HEK293 (cell line): ENCODE results near the gene SLC5A1.

Experiments
- CTCF ChIA-PET: fragments of 350-600 bp; formaldehyde crosslinking; extraction: SDS; loops from one replicate; lab custom pipeline; 2021; ENCODE audit warnings: antibody characterized with exemption; lab: Yijun Ruan, JAX
- POLR2A ChIA-PET: fragments of 300-600 bp; formaldehyde crosslinking; extraction: SDS; loops from one replicate; lab custom pipeline; 2020; ENCODE audit warnings: antibody characterized with exemption, inconsistent platforms; lab: Yijun Ruan, JAX
- H3K27ac ChIP-seq: fragments of 200-500 bp; sonication (Bioruptor generic); 2 replicates; pipeline ENCODE4 v1.5.1; 2014; ENCODE audit warnings: low read depth, low read length, control low read depth, inconsistent platforms; ENCODE audit errors: extremely low read depth
- H3K36me3 ChIP-seq, 2 experiments: fragments of 200-500 bp in 1 of 2; sonication (Bioruptor generic) in 1 of 2; 1 replicate in 1 of 2; 2 replicates in 1 of 2; pipeline ENCODE4 v1.5.1; 2014 to 2017; ENCODE audit warnings: inconsistent platforms in 2 of 2, low read length in 2 of 2; ENCODE audit not compliant: control insufficient read depth in 2 of 2, insufficient read depth in 1 of 2
- H3K4me1 ChIP-seq: fragments of 200-500 bp; sonication (Bioruptor generic); 2 replicates; pipeline ENCODE4 v1.5.1; 2014; ENCODE audit warnings: mild to moderate bottlenecking, low read length, inconsistent platforms; ENCODE audit not compliant: control insufficient read depth, insufficient read depth
- H3K4me3 ChIP-seq: 2 replicates; pipeline ENCODE4 v1.5.1; 2011; ENCODE audit warnings: low read depth, mild to moderate bottlenecking, control low read depth, low read length, moderate library complexity
- H3K9me3 ChIP-seq: fragments of 200-500 bp; sonication (Bioruptor generic); 2 replicates; pipeline ENCODE4 v1.5.1; 2014; ENCODE audit warnings: low read depth, low read length, inconsistent platforms; ENCODE audit not compliant: control insufficient read depth, insufficient read depth
- GLI2 ChIP-seq: fragments of 450-650 bp; formaldehyde crosslinking; IDR thresholded peaks from 2 replicates; pipeline ENCODE4; 2017; ENCODE audit warnings: missing biosample characterization, missing genetic modification characterization, low read depth, borderline replicate concordance
- GLI4 ChIP-seq: fragments of 450-650 bp; formaldehyde crosslinking; IDR thresholded peaks from 2 replicates; pipeline ENCODE4 v1.5.1; 2016; ENCODE audit warnings: missing biosample characterization, missing genetic modification characterization
- HOXD13 ChIP-seq: sonication (generic); formaldehyde crosslinking; IDR thresholded peaks from 2 replicates; pipeline ENCODE4 v1.8.0; 2022; ENCODE audit warnings: missing genetic modification reagents, borderline replicate concordance
- KLF1 ChIP-seq: fragments of 450-650 bp; formaldehyde crosslinking; IDR thresholded peaks from 2 replicates; pipeline ENCODE4 v1.5.1; 2016; ENCODE audit warnings: missing biosample characterization, missing genetic modification characterization
- MYNN ChIP-seq: fragments of 450-650 bp; formaldehyde crosslinking; IDR thresholded peaks from 2 replicates; pipeline ENCODE4 v1.5.1; 2016; ENCODE audit warnings: missing biosample characterization, missing genetic modification characterization, borderline replicate concordance
- PRDM2 ChIP-seq: fragments of 450-650 bp; formaldehyde crosslinking; IDR thresholded peaks from 2 replicates; pipeline ENCODE4 v1.5.1; 2016; ENCODE audit warnings: missing biosample characterization, missing genetic modification characterization, borderline replicate concordance
- SCRT2 ChIP-seq: fragments of 450-650 bp; formaldehyde crosslinking; IDR thresholded peaks from 2 replicates; pipeline ENCODE4 v1.5.1; 2016; ENCODE audit warnings: missing biosample characterization, missing genetic modification characterization
- ZBTB1 ChIP-seq: fragments of 450-650 bp; formaldehyde crosslinking; IDR thresholded peaks from 2 replicates; pipeline ENCODE4 v1.5.1; 2016; ENCODE audit warnings: missing biosample characterization, missing genetic modification characterization
- ZBTB21 ChIP-seq: fragments of 450-650 bp; formaldehyde crosslinking; IDR thresholded peaks from 2 replicates; pipeline ENCODE4 v1.5.1; 2017; ENCODE audit warnings: missing biosample characterization, missing genetic modification characterization
- ZBTB8A ChIP-seq: fragments of 450-650 bp; formaldehyde crosslinking; IDR thresholded peaks from 2 replicates; pipeline ENCODE4 v1.5.1; 2016; ENCODE audit warnings: missing biosample characterization, missing genetic modification characterization
- ZNF138 ChIP-seq: fragments of 450-650 bp; formaldehyde crosslinking; IDR thresholded peaks from 2 replicates; pipeline ENCODE4 v1.5.1; 2016; ENCODE audit warnings: missing biosample characterization, missing genetic modification characterization, borderline replicate concordance
- ZNF174 ChIP-seq: fragments of 450-650 bp; formaldehyde crosslinking; IDR thresholded peaks from 2 replicates; pipeline ENCODE4 v1.5.0; 2017; ENCODE audit warnings: missing biosample characterization, mild to moderate bottlenecking, missing genetic modification characterization
- ZNF202 ChIP-seq: fragments of 450-650 bp; formaldehyde crosslinking; IDR thresholded peaks from 2 replicates; pipeline ENCODE4 v1.5.1; 2016; ENCODE audit warnings: missing biosample characterization, missing genetic modification characterization, borderline replicate concordance
- ZNF214 ChIP-seq: fragments of 450-650 bp; formaldehyde crosslinking; IDR thresholded peaks from 2 replicates; pipeline ENCODE4 v1.5.1; 2017; ENCODE audit warnings: missing biosample characterization, mild to moderate bottlenecking, missing genetic modification characterization, borderline replicate concordance
- ZNF416 ChIP-seq: fragments of 450-650 bp; formaldehyde crosslinking; IDR thresholded peaks from 2 replicates; pipeline ENCODE4 v1.5.1; 2016; ENCODE audit warnings: missing biosample characterization, missing genetic modification characterization
- ZNF473 ChIP-seq: fragments of 450-650 bp; formaldehyde crosslinking; IDR thresholded peaks from 2 replicates; pipeline ENCODE4 v1.5.1; 2017; ENCODE audit warnings: missing biosample characterization, missing genetic modification characterization
- ZNF521 ChIP-seq: fragments of 450-650 bp; formaldehyde crosslinking; IDR thresholded peaks from 2 replicates; pipeline ENCODE4 v1.5.1; 2017; ENCODE audit warnings: missing biosample characterization, mild to moderate bottlenecking, missing genetic modification characterization
- ZNF548 ChIP-seq: fragments of 450-650 bp; formaldehyde crosslinking; IDR thresholded peaks from 2 replicates; pipeline ENCODE4 v1.5.1; 2016; ENCODE audit warnings: missing biosample characterization, missing genetic modification characterization
- ZNF558 ChIP-seq: fragments of 450-650 bp; formaldehyde crosslinking; IDR thresholded peaks from 2 replicates; pipeline ENCODE4 v1.5.1; 2016; ENCODE audit warnings: missing biosample characterization, missing genetic modification characterization
- ZNF561 ChIP-seq: fragments of 450-650 bp; IDR thresholded peaks from 2 replicates; pipeline ENCODE4 v1.5.1; 2018; ENCODE audit warnings: missing biosample characterization, missing genetic modification characterization, borderline replicate concordance
- ZNF791 ChIP-seq: fragments of 450-650 bp; formaldehyde crosslinking; IDR thresholded peaks from 2 replicates; pipeline ENCODE4 v1.5.1; 2016; ENCODE audit warnings: missing biosample characterization, missing genetic modification characterization
- TF ChIP-seq, protein P1 (sequence below): fragments of 450-650 bp; formaldehyde crosslinking; IDR thresholded peaks from 2 replicates; pipeline ENCODE4 v1.5.0; 2017; ENCODE audit warnings: missing biosample characterization, missing genetic modification characterization, borderline replicate concordance
- TF ChIP-seq, protein P2 (sequence below): fragments of 450-650 bp; formaldehyde crosslinking; IDR thresholded peaks from 2 replicates; pipeline ENCODE4 v1.5.1; 2017; ENCODE audit warnings: missing biosample characterization, missing genetic modification characterization
- TF ChIP-seq, protein P3 (sequence below): fragments of 450-650 bp; formaldehyde crosslinking; IDR thresholded peaks from 2 replicates; pipeline ENCODE4 v1.5.1; 2016; ENCODE audit warnings: missing biosample characterization, missing genetic modification characterization, low read depth

SLC5A1 gene

GRCh38 chr22:32048069-32048468 is 5.0 kb downstream of the SLC5A1 start (continued):
- TF ChIP-seq, protein P1, sequence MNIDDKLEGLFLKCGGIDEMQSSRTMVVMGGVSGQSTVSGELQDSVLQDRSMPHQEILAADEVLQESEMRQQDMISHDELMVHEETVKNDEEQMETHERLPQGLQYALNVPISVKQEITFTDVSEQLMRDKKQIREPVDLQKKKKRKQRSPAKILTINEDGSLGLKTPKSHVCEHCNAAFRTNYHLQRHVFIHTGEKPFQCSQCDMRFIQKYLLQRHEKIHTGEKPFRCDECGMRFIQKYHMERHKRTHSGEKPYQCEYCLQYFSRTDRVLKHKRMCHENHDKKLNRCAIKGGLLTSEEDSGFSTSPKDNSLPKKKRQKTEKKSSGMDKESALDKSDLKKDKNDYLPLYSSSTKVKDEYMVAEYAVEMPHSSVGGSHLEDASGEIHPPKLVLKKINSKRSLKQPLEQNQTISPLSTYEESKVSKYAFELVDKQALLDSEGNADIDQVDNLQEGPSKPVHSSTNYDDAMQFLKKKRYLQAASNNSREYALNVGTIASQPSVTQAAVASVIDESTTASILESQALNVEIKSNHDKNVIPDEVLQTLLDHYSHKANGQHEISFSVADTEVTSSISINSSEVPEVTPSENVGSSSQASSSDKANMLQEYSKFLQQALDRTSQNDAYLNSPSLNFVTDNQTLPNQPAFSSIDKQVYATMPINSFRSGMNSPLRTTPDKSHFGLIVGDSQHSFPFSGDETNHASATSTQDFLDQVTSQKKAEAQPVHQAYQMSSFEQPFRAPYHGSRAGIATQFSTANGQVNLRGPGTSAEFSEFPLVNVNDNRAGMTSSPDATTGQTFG: no peak

DNA sequence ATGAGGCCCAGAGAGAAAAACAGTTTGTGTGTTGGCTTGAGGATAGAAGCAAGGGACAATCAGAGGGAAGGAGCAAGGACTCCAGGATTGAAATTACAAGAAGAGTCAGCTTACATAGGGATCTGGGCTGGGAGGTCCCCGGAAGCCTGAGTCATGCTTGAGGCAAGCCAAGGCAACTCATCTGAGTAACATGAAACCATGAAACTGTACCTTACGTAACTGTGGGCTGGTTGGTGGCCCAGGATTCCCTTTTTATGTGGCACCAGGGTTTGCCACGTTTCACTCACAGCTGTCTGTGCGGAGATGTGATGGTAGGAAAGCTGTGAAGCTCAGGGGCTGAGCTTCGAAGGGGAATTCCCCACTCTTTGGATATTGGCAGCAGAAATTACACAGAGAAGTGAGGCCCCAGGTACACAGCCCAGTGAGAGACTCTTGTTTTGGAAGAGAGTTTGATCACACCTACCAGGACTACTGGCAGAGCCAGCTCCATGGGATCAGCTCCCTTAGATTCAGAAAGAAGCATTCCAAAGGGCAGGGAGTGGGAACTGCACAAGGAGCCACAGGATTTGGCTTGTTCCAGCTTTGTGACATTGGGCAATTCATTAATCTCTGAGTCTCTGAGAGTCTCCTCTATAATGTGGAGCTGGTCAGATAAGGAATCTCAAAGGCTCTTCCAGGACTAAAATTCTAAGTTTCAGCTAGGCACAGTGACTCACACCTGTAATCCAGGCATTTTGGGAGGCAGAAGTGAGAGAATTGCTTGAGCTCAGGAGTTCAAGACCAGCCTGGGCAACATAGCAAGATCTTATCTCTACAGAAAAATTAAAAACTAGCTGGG is 7.8 kb downstream of the SLC5A1 start:
- no peaks in the 10 kb centered on the region for H3K36me3 ChIP-seq
- CTCF ChIA-PET: interaction anchor here (0.6 to 1.7 kb wide), 6 partner anchors 16 to 171 kb away, joined by 3 to 7 read pairs (median 4); no protein-coding TSS in a partner anchor
- H3K4me1 ChIP-seq: peaks cover 3% of the 10 kb centered on the region; the same call in 1 of the 2 replicates
- POLR2A ChIA-PET: no interaction called here
- no peaks in the 10 kb centered on the region for H3K9me3 ChIP-seq
- no peak overlapping the region for H3K27ac ChIP-seq
- no peak overlapping the region for H3K4me3 ChIP-seq
- TF ChIP-seq PRDM2 (tag by site-specific recombination) (no peak), ZNF561 (tag by site-specific recombination) (no peak), ZBTB8A (no peak), ZNF138 (tag by site-specific recombination) (no peak), ZNF548 (no peak), ZNF473 (tag by site-specific recombination) (no peak), ZNF558 (tag by site-specific recombination) (no peak), ZNF521 (tag by site-specific recombination) (no peak), ZNF174 (tag by site-specific recombination) (no peak), ZNF202 (no peak), GLI4 (tag by site-specific recombination) (no peak), GLI2 (tag by site-specific recombination) (no peak), ZNF416 (no peak), ZBTB21 (tag by site-specific recombination) (peak; percentile 70), ZNF214 (tag by site-specific recombination) (no peak), KLF1 (tag by site-specific recombination) (no peak), MYNN (tag by site-specific recombination) (peak; percentile 96), HOXD13 (CRISPR knock-in tag) (no peak), ZNF791 (no peak), ZBTB1 (tag by site-specific recombination) (no peak), SCRT2 (tag by site-specific recombination) (no peak)
- TF ChIP-seq, protein P2, sequence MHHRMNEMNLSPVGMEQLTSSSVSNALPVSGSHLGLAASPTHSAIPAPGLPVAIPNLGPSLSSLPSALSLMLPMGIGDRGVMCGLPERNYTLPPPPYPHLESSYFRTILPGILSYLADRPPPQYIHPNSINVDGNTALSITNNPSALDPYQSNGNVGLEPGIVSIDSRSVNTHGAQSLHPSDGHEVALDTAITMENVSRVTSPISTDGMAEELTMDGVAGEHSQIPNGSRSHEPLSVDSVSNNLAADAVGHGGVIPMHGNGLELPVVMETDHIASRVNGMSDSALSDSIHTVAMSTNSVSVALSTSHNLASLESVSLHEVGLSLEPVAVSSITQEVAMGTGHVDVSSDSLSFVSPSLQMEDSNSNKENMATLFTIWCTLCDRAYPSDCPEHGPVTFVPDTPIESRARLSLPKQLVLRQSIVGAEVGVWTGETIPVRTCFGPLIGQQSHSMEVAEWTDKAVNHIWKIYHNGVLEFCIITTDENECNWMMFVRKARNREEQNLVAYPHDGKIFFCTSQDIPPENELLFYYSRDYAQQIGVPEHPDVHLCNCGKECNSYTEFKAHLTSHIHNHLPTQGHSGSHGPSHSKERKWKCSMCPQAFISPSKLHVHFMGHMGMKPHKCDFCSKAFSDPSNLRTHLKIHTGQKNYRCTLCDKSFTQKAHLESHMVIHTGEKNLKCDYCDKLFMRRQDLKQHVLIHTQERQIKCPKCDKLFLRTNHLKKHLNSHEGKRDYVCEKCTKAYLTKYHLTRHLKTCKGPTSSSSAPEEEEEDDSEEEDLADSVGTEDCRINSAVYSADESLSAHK (tag by site-specific recombination): no peak
- TF ChIP-seq, protein P3, sequence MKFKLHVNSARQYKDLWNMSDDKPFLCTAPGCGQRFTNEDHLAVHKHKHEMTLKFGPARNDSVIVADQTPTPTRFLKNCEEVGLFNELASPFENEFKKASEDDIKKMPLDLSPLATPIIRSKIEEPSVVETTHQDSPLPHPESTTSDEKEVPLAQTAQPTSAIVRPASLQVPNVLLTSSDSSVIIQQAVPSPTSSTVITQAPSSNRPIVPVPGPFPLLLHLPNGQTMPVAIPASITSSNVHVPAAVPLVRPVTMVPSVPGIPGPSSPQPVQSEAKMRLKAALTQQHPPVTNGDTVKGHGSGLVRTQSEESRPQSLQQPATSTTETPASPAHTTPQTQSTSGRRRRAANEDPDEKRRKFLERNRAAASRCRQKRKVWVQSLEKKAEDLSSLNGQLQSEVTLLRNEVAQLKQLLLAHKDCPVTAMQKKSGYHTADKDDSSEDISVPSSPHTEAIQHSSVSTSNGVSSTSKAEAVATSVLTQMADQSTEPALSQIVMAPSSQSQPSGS (tag by site-specific recombination): peak; percentile 72
